Activated CD8-positive, alpha-beta memory T cell treated with anti-CD3 and anti-CD28 coated beads, Interleukin-2, amount 10 ng/mL, durations not matched to agents 7 days and 5 days (primary cell): ENCODE measurements around the gene APOOL. TPM values are rescaled to one million over a fixed set of nuclear protein-coding genes. Genes with fewer than 3 reads are reported as not detected.
"Not testable (repeated sequence)": the region's sequence is repeated elsewhere in the genome, so short reads cannot be mapped to it uniquely, and the experiment has no call there.

ENCODE experiments used
- ATAC-seq: fragments of 150-1000 bp; cut with Tn5 transposase; one replicate; pipeline ENCODE4 v1.10.0; 2021; ENCODE audit warnings: moderate library complexity
- CTCF ChIA-PET: fragments of 350-600 bp; sonication (Branson Sonifier 250); formaldehyde crosslinking; loops from one replicate; lab custom pipeline; 2021; ENCODE audit warnings: antibody characterized with exemption; lab: Charles Lee
- DNase-seq: peaks from one replicate; pipeline ENCODE4 v3.0.0-alpha.2; 2020
- H3K27ac Mint-ChIP-seq: one replicate; pipeline ENCODE4 v1.8.0; 2021; ENCODE audit warnings: mild to moderate bottlenecking, mixed read lengths
- H3K27me3 Mint-ChIP-seq: one replicate; pipeline ENCODE4 v1.8.0; 2021; ENCODE audit warnings: mixed read lengths
- H3K36me3 Mint-ChIP-seq: one replicate; pipeline ENCODE4 v1.8.0; 2021; ENCODE audit warnings: mild to moderate bottlenecking, mixed read lengths
- H3K4me1 Mint-ChIP-seq: one replicate; pipeline ENCODE4 v1.8.0; 2021; ENCODE audit warnings: mixed read lengths
- H3K4me3 Mint-ChIP-seq: one replicate; pipeline ENCODE4 v1.8.0; 2021; ENCODE audit warnings: mild to moderate bottlenecking, moderate library complexity, mixed read lengths
- H3K9me3 Mint-ChIP-seq: one replicate; pipeline ENCODE4 v1.8.0; 2022; ENCODE audit warnings: low read depth, mixed read lengths
- total RNA-seq, 2 experiments: library from RNA; stranded (reverse); gene quantifications; one replicate each; pipeline ENCODE4 v1.2.3, GENCODE V29; 2021

APOOL gene
- total RNA-seq, 2 experiments from 2014 or later, result 12.0 to 15.3 TPM

DNA sequence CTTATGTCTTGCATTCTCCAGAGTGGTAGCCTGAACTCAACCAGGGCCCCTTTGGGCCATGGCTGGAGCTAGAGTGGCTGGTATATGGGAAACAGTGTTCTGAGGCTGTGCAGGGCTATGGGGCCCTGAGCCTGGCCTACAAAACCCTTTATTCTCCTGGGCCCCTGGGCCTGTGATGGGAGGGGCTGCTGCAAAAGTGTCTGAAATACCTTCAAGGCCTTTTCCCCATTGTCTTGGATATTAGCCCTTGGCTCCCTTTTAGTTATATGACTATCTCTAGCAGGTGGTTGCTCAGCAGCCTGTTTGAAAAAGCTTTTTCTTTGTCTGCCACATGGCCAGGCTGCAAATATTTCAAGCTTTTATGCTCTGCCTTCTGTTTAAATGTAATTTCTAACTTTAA is 22.5 kb downstream of the APOOL start:
- ATAC-seq (no peak), DNase-seq (no peak)
- CTCF ChIA-PET, result no interaction called here
- no peaks in the 10 kb centered on the region for H3K9me3 Mint-ChIP-seq
- no peaks in the 10 kb centered on the region for H3K27me3 Mint-ChIP-seq
- no peak overlapping the region for H3K4me3 Mint-ChIP-seq
- H3K36me3 Mint-ChIP-seq, result peaks cover 14% of the 10 kb centered on the region
- no peaks in the 10 kb centered on the region for H3K4me1 Mint-ChIP-seq
- no peak overlapping the region for H3K27ac Mint-ChIP-seq

DNA sequence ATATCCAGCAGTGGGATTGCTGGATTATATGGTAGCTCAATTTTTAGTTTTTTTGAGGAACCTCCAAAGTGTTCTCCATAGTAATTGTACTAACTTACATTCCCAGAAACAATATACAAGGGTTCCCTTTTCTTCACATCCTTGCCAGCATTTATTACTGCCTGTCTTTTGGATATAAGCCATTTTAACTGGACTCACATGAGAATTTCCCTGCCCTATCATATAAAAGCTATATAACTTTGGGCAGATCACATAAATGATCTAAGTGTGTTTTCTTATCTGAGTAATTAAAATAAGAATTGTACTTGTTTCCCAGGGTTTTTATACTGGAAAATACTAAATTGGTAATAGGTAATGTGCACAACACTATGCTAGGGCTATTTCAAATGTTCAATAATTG is 25.4 kb downstream of the APOOL start:
- ATAC-seq (no peak), DNase-seq (no peak)
- H3K4me1 Mint-ChIP-seq, result no peaks in the 10 kb centered on the region
- CTCF ChIA-PET, result no interaction called here
- H3K27ac Mint-ChIP-seq, result no peak overlapping the region
- H3K27me3 Mint-ChIP-seq, result no peaks in the 10 kb centered on the region
- peaks cover 10% of the 10 kb centered on the region for H3K36me3 Mint-ChIP-seq
- H3K9me3 Mint-ChIP-seq, result no peaks in the 10 kb centered on the region
- no peak overlapping the region for H3K4me3 Mint-ChIP-seq

DNA sequence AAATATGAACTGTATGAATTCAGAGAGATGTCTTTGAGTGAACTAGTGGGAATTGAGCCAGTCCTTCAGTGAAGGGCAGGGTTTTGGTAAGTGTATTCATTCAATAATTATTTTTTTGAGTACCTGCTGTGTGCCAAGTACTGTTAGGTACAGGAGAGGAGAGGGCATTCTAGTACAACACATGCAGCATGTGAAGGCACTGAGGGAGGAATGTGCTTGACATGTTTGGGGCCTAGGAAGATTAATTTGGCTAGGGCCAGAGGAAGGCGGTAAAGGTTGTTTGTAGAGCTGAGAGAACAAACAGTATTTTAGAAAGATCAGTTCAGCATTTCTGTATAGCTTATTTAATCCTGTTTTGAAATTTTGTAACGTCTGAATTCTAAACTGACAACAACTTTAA is 27.8 kb downstream of the APOOL start:
- no peaks in the 10 kb centered on the region for H3K27me3 Mint-ChIP-seq
- no peaks in the 10 kb centered on the region for H3K4me1 Mint-ChIP-seq
- no peak overlapping the region for H3K4me3 Mint-ChIP-seq
- CTCF ChIA-PET, result no interaction called here
- H3K9me3 Mint-ChIP-seq, result no peaks in the 10 kb centered on the region
- DNase-seq (no peak), ATAC-seq (no peak)
- peaks cover 9% of the 10 kb centered on the region for H3K36me3 Mint-ChIP-seq
- no peak overlapping the region for H3K27ac Mint-ChIP-seq

DNA sequence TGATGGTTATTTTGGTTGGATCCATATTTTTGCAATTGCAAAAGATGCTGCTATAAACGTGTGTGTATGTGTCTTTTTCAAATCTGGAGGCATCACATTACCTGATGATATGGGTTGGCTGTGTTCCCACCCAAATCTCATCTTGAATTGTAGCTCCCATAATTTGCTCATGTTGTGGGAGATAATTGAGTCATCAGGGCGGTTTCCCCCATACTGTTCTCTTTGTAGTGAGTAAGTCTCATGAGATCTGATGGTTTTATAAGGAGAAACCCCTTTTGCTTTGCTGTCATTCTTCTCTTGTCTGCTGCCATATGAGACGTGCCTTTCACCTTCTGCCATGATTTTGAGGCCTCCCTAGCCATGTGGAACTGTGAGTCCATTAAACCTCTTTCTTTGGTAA is 33.4 kb downstream of the APOOL start:
- DNase-seq, result no peak
- CTCF ChIA-PET, result no interaction called here
- no peak overlapping the region for H3K4me3 Mint-ChIP-seq
- H3K27ac Mint-ChIP-seq, result no peak overlapping the region
- H3K27me3 Mint-ChIP-seq, result no peaks in the 10 kb centered on the region
- ATAC-seq, result no peak
- H3K4me1 Mint-ChIP-seq, result no peaks in the 10 kb centered on the region
- peaks cover 11% of the 10 kb centered on the region for H3K36me3 Mint-ChIP-seq
- peaks cover 2% of the 10 kb centered on the region for H3K9me3 Mint-ChIP-seq

DNA sequence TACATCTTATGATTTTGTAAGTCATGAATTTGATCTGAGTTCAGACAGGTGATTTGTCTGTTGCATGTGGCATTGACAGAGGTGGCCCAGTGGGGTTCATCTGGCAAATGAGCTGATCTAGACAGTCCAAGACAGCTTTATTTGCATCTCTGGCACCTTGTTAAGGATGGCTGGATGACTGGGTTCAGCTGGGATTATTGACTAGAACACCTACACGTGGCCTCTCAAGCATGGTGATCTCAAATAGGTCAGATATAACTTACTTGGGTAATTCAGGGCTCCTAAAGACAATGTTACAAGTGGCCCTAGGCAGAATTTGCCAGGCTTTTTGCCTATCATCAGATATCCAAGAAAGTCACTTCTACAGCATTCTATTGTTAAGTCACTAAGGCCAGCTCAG is 48.0 kb downstream of the APOOL start:
- H3K27ac Mint-ChIP-seq, result no peak overlapping the region
- CTCF ChIA-PET, result no interaction called here
- H3K4me3 Mint-ChIP-seq, result no peak overlapping the region
- no peaks in the 10 kb centered on the region for H3K27me3 Mint-ChIP-seq
- no peak for DNase-seq
- no peaks in the 10 kb centered on the region for H3K36me3 Mint-ChIP-seq
- no peak for ATAC-seq
- H3K9me3 Mint-ChIP-seq, result no peaks in the 10 kb centered on the region
- no peaks in the 10 kb centered on the region for H3K4me1 Mint-ChIP-seq

DNA sequence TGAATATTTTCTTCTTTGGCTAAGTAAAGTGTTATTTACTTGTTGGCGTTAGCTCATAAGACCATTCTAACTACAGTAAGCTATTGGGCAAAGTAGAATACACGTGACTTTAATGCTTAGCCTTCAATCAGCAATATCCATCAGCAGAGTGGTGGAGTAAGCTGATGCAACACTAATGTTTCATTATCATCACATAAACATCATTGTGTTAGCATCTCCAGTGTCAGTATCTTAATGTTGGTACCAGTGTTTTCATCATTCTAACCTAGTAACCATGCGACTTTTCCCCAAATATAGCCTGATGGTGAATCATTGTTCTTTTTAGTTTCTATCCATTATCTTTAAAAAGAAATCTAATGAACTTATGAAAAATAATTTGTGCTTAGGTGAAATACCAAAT is 48.5 kb downstream of the APOOL start:
- CTCF ChIA-PET, result no interaction called here
- H3K36me3 Mint-ChIP-seq, result peaks cover 2% of the 10 kb centered on the region
- H3K9me3 Mint-ChIP-seq, result no peaks in the 10 kb centered on the region
- no peak for DNase-seq
- H3K4me1 Mint-ChIP-seq, result no peaks in the 10 kb centered on the region
- no peak for ATAC-seq
- no peak overlapping the region for H3K4me3 Mint-ChIP-seq
- H3K27ac Mint-ChIP-seq, result no peak overlapping the region
- no peaks in the 10 kb centered on the region for H3K27me3 Mint-ChIP-seq

DNA sequence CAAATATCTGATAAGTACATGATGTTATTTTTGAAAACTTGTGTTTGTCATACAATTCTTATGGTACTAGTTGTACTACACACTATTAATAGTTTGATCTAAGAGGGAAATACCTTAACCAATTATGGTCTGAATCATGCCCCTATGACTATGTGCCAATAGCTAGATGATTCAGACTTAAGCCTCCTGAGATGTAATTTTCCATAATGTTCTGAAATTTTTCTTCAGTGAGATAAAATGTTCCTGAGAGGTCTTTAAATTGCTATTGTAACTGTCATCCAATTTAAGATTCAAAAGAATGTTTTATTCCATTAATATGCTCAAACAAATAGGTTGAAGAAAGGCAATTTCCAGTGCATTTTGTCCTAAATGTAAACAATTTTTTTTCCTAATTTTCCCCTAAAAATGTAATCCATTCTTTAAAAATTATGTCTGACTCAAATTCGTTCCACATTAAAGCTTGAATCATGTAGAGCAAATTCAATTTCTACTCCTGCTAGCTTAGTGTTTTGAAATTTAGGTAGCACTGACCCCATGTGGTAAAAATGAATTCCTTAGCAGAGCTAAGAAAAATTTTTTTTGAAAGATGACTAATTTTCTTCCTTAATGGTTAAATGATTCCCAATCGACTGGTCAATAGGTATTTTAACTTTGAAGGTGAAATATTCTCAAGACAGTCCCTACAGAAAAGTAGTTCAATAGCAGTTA is 49.1 kb downstream of the APOOL start:
- H3K4me1 Mint-ChIP-seq, result no peaks in the 10 kb centered on the region
- H3K27ac Mint-ChIP-seq, result no peak overlapping the region
- no peak overlapping the region for H3K4me3 Mint-ChIP-seq
- no peaks in the 10 kb centered on the region for H3K9me3 Mint-ChIP-seq
- ATAC-seq, result no peak
- DNase-seq, result no peak
- CTCF ChIA-PET, result no interaction called here
- H3K36me3 Mint-ChIP-seq, result peaks cover 2% of the 10 kb centered on the region
- no peaks in the 10 kb centered on the region for H3K27me3 Mint-ChIP-seq

DNA sequence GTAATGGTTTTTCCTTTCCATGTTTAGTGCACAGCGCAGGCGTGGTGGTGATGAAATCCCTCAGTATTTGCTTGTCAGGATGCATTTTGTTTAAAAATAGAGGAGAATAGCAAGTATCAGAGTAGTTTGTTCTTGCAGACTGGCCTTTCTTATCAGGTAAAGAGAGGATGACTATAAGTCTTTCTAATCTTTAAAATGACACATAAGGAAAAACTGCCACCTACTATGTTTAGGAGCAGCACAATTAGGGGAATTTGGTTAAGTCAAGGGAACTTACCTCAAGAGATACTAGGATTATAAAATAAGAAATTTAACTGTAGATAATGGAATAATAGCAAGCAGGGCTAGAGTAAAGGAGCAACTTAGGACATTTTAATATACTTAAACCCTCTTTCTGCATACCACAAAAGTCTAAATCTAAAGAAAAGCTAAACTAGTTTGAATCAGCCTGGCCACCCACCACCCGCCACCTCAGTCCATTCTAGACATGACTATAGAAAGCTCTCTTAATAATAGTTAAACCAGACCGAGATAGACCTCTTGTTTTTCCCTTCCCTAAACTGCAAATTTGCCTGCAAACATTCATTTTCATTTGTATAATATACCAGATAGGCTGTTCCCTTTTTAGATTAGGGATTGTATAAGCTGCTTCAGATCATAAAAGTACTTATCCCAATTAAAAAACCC is 62.0 kb downstream of the APOOL start:
- no peaks in the 10 kb centered on the region for H3K9me3 Mint-ChIP-seq
- H3K4me3 Mint-ChIP-seq, result no peak overlapping the region
- CTCF ChIA-PET, result no interaction called here
- peaks cover 16% of the 10 kb centered on the region for H3K36me3 Mint-ChIP-seq
- no peak for ATAC-seq
- H3K27me3 Mint-ChIP-seq, result no peaks in the 10 kb centered on the region
- no peak overlapping the region for H3K27ac Mint-ChIP-seq
- no peaks in the 10 kb centered on the region for H3K4me1 Mint-ChIP-seq
- DNase-seq, result no peak

DNA sequence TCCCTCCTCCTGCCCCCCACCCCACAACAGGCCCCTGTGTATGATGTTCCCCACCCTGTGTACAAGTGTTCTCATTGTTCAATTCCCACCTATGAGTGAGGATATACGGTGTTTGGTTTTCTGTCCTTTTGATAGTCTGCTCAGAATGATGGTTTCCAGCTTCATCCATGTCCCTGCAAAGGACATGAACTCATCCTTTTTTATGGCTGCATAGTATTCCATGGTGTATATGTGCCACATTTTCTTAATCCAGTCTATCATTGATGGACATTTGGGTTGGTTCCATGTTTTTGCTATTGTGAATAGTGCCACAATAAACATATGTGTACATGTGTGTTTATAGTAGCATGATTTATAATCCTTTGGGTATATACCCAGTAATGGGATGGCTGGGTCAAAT is 73.6 kb downstream of the APOOL start:
- H3K9me3 Mint-ChIP-seq, DNase-seq, ATAC-seq, H3K4me3 Mint-ChIP-seq, H3K36me3 Mint-ChIP-seq, H3K4me1 Mint-ChIP-seq, H3K27me3 Mint-ChIP-seq, CTCF ChIA-PET, H3K27ac Mint-ChIP-seq: not testable (repeated sequence)

DNA sequence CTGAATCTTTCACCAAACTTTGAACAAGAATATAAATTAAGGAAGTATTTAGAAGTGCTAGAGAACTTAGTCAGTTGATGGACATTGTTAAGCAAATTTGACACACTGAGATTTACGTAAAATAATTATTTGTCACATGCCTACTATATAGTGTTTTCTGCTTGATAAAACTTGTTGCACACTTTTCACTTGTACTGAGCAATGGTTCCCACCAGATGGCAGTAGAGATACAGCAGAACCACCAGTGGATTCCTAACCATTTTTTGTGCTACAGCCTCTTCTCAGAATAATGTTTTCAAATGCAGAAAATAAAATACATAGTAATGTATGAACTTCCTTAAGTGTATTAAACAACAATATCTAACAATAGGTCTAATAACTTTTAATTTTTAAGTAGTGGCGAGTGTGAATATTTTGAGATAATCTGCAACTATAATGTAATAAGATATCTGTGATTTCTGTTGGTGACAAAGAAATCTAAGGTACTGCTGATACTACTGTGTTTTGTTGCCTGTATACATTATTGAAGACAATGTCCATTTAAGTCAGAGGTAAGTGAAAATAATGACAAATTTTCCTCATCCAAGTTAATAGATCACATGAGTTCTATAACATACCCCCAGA is 81.2 kb downstream of the APOOL start:
- H3K4me1 Mint-ChIP-seq, result no peaks in the 10 kb centered on the region
- ATAC-seq (no peak), DNase-seq (no peak)
- H3K36me3 Mint-ChIP-seq, result peaks cover 8% of the 10 kb centered on the region
- H3K27me3 Mint-ChIP-seq, result no peaks in the 10 kb centered on the region
- no peaks in the 10 kb centered on the region for H3K9me3 Mint-ChIP-seq
- H3K27ac Mint-ChIP-seq, result no peak overlapping the region
- CTCF ChIA-PET, result interaction anchor here (0.8 to 1.1 kb wide), 4 partner anchors 9 to 460 kb away, joined by 3 to 4 read pairs (median 3); no protein-coding TSS in a partner anchor
- no peak overlapping the region for H3K4me3 Mint-ChIP-seq

DNA sequence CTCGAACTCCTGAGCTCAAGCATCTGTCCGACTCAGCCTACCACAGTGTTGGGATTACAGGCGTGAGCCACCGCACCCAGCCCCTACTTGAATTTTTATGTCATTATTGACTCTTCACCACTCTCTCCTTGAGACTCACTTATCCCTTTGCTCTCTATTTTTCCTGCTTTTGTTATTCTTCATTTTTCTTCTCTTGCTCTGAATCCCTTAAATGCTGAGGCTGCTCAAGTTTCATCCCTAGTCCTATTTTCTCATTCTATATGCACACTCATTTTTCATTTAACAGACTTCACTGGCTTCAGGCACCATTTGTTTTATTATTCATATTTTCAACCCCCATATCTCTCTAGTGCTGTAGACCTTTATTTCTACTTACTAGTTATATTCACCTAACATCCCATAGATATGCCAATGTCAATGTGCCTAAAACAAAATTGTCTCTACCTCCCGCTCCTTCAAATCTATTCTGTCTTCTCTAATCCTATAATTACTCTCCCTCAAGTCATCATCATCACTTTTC is 85.7 kb downstream of the APOOL start:
- DNase-seq (no peak), ATAC-seq (no peak)
- Mint-ChIP-seq H3K9me3 (no peaks in the 10 kb centered on the region), H3K4me1 (no peaks in the 10 kb centered on the region), H3K27ac (no peak overlapping the region), H3K27me3 (no peaks in the 10 kb centered on the region), H3K36me3 (peaks cover 15% of the 10 kb centered on the region), H3K4me3 (no peak overlapping the region)
- CTCF ChIA-PET, result no interaction called here

DNA sequence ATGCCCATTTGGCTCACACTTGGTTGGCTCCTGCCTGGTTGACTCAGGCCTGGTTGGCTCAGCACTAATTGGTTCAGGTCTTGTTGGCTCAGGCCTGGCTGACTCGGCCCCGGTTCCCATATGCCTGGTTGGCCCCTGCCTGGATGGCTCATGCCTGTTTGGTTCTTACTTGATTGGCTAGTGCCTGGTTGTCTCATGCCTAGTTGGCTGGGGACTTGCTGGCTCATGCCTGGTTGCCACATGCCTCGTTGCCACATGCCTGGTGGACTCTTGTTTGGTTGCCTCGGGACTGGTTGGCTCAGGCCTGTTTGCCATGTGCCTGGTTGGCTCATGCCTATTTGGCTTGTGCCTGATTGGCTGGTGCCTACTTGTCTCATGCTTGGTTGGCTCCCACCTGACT is 103.7 kb downstream of the APOOL start:
- CTCF ChIA-PET, result no interaction called here
- no peak overlapping the region for H3K4me3 Mint-ChIP-seq
- no peak overlapping the region for H3K27ac Mint-ChIP-seq
- DNase-seq (no peak), ATAC-seq (no peak)
- no peaks in the 10 kb centered on the region for H3K36me3 Mint-ChIP-seq
- H3K4me1 Mint-ChIP-seq, result no peaks in the 10 kb centered on the region
- no peaks in the 10 kb centered on the region for H3K27me3 Mint-ChIP-seq
- H3K9me3 Mint-ChIP-seq, result no peaks in the 10 kb centered on the region

DNA sequence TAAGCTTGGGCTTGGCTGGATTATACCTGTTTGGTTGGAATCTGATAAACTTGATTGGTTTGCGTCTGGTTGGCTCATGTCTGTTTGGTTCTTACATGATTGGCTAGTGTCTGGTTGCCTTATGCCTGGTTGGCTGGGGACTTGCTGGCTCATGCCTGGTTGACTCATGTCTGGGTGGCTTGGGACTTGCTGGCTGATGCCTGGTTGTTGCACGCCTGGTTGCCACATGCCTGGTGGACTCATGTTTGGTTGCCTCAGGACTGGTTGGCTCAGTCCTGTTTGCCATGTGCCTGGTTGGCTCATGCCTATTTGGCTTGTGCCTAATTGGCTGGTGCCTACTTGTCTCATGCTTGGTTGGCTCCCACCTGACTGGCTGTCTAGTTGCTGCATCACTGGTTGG is 104.5 kb downstream of the APOOL start:
- Mint-ChIP-seq H3K27ac (no peak overlapping the region), H3K4me1 (no peaks in the 10 kb centered on the region), H3K27me3 (no peaks in the 10 kb centered on the region), H3K9me3 (no peaks in the 10 kb centered on the region), H3K4me3 (no peak overlapping the region), H3K36me3 (no peaks in the 10 kb centered on the region)
- CTCF ChIA-PET, result no interaction called here
- ATAC-seq (no peak), DNase-seq (no peak)

DNA sequence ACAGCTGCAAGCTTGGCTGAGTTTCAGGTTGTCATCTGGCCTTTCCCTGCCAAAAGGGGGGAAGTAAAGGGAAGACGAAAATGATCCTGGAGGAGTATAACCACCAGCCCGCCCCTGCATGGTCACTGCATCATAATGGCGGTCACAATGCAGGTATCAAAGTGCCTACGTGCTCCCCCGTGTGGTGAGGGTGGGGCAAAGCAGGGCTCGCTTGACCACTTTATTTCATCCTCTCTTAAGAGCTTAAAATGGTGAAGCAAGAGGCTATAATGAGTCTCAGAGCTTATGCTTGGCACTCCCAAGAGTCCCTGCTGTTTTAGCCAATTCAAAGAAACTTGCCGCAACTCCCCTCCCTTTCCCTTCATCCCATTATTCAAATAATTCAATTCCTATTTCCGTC is 105.6 kb downstream of the APOOL start:
- Mint-ChIP-seq H3K4me3 (no peak overlapping the region), H3K4me1 (no peaks in the 10 kb centered on the region), H3K9me3 (no peaks in the 10 kb centered on the region), H3K27me3 (no peaks in the 10 kb centered on the region), H3K27ac (no peak overlapping the region), H3K36me3 (no peaks in the 10 kb centered on the region)
- CTCF ChIA-PET, result no interaction called here
- DNase-seq, result no peak
- ATAC-seq, result no peak
